HG03066 (cell line): ENCODE results near the gene POLR3GL.
A peak's percentile ranks its signal among the peaks of the same experiment; 100 is the strongest.
"Not testable (repeated sequence)": the region's sequence is repeated elsewhere in the genome, so short reads cannot be mapped to it uniquely, and the experiment has no call there.

ENCODE experiments used
- ATAC-seq: cut with Tn5 transposase; IDR thresholded peaks from one replicate; pipeline ENCODE4 v1.9.1; 2021; ENCODE audit warnings: low read depth; ENCODE audit not compliant: unreplicated experiment

The POLR3GL gene

GRCh38 chr1:145964328-145965118, at the start of gene POLR3GL, which contains the start of gene ANKRD34A:
Gene POLR3GL (plus strand): TSS chr1:145964690. CDS start chr1:145974866, 10,176 bp downstream.
Gene ANKRD34A (minus strand): TSS chr1:145964575. CDS start chr1:145961759, 2,816 bp downstream.
- ATAC-seq: peak; percentile 86

GRCh38 chr1:145916745-145917144, 47.7 kb upstream of the POLR3GL start:
- no peak for ATAC-seq

- ATAC-seq: no peak
Observed at GRCh38 chr1:145917595-145917994, 46.9 kb upstream of the POLR3GL start.

- ATAC-seq: peak; percentile 76
Observed at GRCh38 chr1:145918144-145918991, 46.1 kb upstream of the POLR3GL start, which contains the start of gene PEX11B. Gene PEX11B (minus strand): TSS chr1:145918717. CDS start chr1:145918688, 29 bp downstream.

- ATAC-seq: peak; percentile 76
Observed at GRCh38 chr1:145918992-145919939, 45.2 kb upstream of the POLR3GL start.

GRCh38 chr1:145920297-145920696, 44.2 kb upstream of the POLR3GL start:
- not testable (repeated sequence) for ATAC-seq

GRCh38 chr1:145922266-145922665, 42.2 kb upstream of the POLR3GL start:
- ATAC-seq: no peak

GRCh38 chr1:145926686-145927062, 37.8 kb upstream of the POLR3GL start:
- no peak for ATAC-seq

- ATAC-seq: peak; percentile 97
Observed at GRCh38 chr1:145927063-145927886, 37.2 kb upstream of the POLR3GL start, which contains the start of gene RBM8A. Gene RBM8A (minus strand): TSS chr1:145927484. CDS start chr1:145927426, 58 bp downstream.

- ATAC-seq: no peak
Observed at GRCh38 chr1:145927916-145928643, 36.4 kb upstream of the POLR3GL start.

- not testable (repeated sequence) for ATAC-seq
Observed at GRCh38 chr1:145932522-145933009, 31.9 kb upstream of the POLR3GL start.

GRCh38 chr1:145935708-145936107, 28.8 kb upstream of the POLR3GL start:
- ATAC-seq: no peak

GRCh38 chr1:145936247-145936646, 28.2 kb upstream of the POLR3GL start:
- ATAC-seq: no peak

- ATAC-seq: no peak
Observed at GRCh38 chr1:145937436-145937835, 27.1 kb upstream of the POLR3GL start.

- ATAC-seq: no peak
Observed at GRCh38 chr1:145942405-145942804, 22.1 kb upstream of the POLR3GL start.

GRCh38 chr1:145942871-145943270, 21.6 kb upstream of the POLR3GL start:
- no peak for ATAC-seq

- ATAC-seq: no peak
Observed at GRCh38 chr1:145944532-145944931, 20.0 kb upstream of the POLR3GL start.

GRCh38 chr1:145946477-145946986, 18.0 kb upstream of the POLR3GL start:
- no peak for ATAC-seq
